ENCODE data around the gene C2orf72. TPM values are rescaled to one million over a fixed set of nuclear protein-coding genes. Genes with fewer than 3 reads are reported as not detected.
A peak's percentile ranks its signal among the peaks of the same experiment; 100 is the strongest.

The C2orf72 gene
- 0.20 and 0.25 TPM in 2 replicates for total RNA-seq (2013; cell fraction: nucleolus; rRNA removed)
- total RNA-seq (2014; rRNA removed) (under 0.01 TPM in 1 of 2 replicates, not detected in the other), total RNA-seq (2014; rRNA removed; fragmentation: Illumina TruSeq; extraction: Trizol) (not detected in 2 replicates), total RNA-seq (2021) (0.08 and 0.18 TPM in 2 replicates), polyA plus RNA-seq (2011; rRNA removed) (0.23 and 0.29 TPM in 2 replicates), polyA plus RNA-seq (2014; fragmentation: Illumina TruSeq; extraction: Trizol) (not detected in 2 replicates), polyA plus RNA-seq (2014; fragmentation: Nextera tagmentation; extraction: Ambion mirVana) (not detected), polyA plus RNA-seq (2014; rRNA removed) (0.03 TPM in 1 of 2 replicates, not detected in the other), polyA plus RNA-seq (2016; fragmentation: Nextera tagmentation; extraction: Ambion mirVana) (not detected), polyA minus RNA-seq (2011; rRNA and poly(A)+ RNA removed) (0.37 and 0.46 TPM in 2 replicates), Bru-seq, nascent RNA (percentile 21 among the genes with signal in this experiment), BruChase-seq, experiment 1, labeled RNA remaining after a 6-hour chase (percentile 12 among the genes with signal in this experiment), BruChase-seq, experiment 2, labeled RNA remaining after a 2-hour chase (percentile 18 among the genes with signal in this experiment)
- polyA plus RNA-seq (2011; ENCODE audit: low read depth), result 0.26 TPM
- 0.22 and 0.81 TPM in 2 replicates for polyA plus RNA-seq (2011; cell fraction: cytosol; rRNA removed)
- 0.53 and 0.73 TPM in 2 replicates for polyA plus RNA-seq (2011; cell fraction: nucleus; rRNA removed)
- 0.32 and 0.48 TPM in 2 replicates for polyA plus RNA-seq (2012)
- polyA minus RNA-seq (2011; cell fraction: cytosol; rRNA and poly(A)+ RNA removed), result 0.94 TPM in 1 of 2 replicates, not detected in the other
- 0.24 TPM in 1 of 2 replicates, not detected in the other for polyA minus RNA-seq (2011; cell fraction: nucleus; rRNA and poly(A)+ RNA removed)
- long read RNA-seq, experiment 1, result 0 reads
- long read RNA-seq, experiment 2, result 0 reads

DNA sequence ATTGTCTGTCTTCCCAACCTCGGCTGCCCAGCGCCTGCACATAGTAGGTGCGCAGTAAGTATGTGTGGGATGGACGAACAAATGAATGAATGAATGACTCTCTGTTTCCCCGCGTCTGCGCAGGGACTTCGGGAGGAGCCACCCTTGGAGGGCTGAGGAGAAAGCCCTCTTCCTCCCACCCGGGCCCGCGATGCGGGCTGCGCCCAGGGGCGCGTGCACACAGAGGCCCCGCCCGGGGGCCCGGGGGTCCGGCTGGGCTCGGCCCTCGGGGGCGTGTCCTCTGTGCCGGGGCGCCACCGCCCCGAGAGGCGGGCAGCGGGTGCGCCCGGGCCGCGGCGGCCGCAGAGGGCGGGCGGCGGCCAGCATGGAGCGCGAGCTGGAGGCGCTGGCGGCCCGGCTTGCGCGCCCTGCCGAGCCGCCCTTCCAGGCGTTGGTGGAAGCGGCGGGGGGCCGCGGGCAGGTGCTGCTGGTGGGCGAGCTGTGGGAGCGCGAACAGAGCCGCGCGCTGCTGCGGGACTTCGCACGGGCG, at the start of gene C2orf72:
TSS of gene C2orf72 (plus strand) at position 322 of the 529 bp plus-strand sequence. CDS start at position 365, 43 bp downstream.
- FAIRE-seq (no peak), ATAC-seq (no peak; the same call in 2 of the 3 replicates), DNase-seq (ENCODE audit: low read depth, low spot score) (no peak)
- peaks cover 12 to 14% of the 10 kb centered on the region in 2 experiments for H3K27me3 ChIP-seq (replicated peaks in 1 of 2; ENCODE audit: control insufficient read depth in 2 of 2, insufficient read depth in 2 of 2, low read length in 1 of 2)
- ChIA-PET POLR2A (no interaction called here), RAD21 (ENCODE audit: unreplicated experiment) (no interaction called here), CTCF (no interaction called here), SMC1A (ENCODE audit: uncharacterized antibody, unreplicated experiment) (no interaction called here)
- WGBS (ENCODE audit: insufficient coverage, insufficient replicate concordance, low lambda C conversion rate, missing lambda C conversion rate), result 11% methylated on average over 36 of the region's 61 CpGs
- H3K27ac ChIP-seq (ENCODE audit: control insufficient read depth, insufficient read depth), result no peak within 1 kb of the TSS
- H4K20me1 ChIP-seq (ENCODE audit: control insufficient read depth, insufficient read depth), result no peaks in the 10 kb centered on the region
- no peaks in the 10 kb centered on the region for H3K9me3 ChIP-seq (replicated peaks; ENCODE audit: control insufficient read depth, insufficient read depth, low read length)
- peak within 1 kb of the TSS; percentile 38; the same call in 1 of the 2 replicates for H3K4me2 ChIP-seq (ENCODE audit: control insufficient read depth, insufficient read depth)
- intact Hi-C loops (cut with micrococcal nuclease; ENCODE audit: unreplicated experiment), result no loop called here
- H3K36me3 ChIP-seq (ENCODE audit: control insufficient read depth in 2 of 2, insufficient read depth in 2 of 2, low read length in 1 of 2), result no peaks in the 10 kb centered on the region
- H3K4me3 ChIP-seq, result peak within 1 kb of the TSS; percentile 22; the same call in 1 of the 2 replicates
- no peaks in the 10 kb centered on the region for H3K79me2 ChIP-seq (ENCODE audit: control insufficient read depth, insufficient read depth, low read length)
- in situ Hi-C loops (cut with MboI), result no loop called here
- H3K9ac ChIP-seq (ENCODE audit: control insufficient read depth, insufficient read depth, low read length), result no peak within 1 kb of the TSS
- no TSS peak for BruUV-seq (replicated peaks)
- H2AFZ ChIP-seq (ENCODE audit: control insufficient read depth, low read depth, low read length), result no peak within 1 kb of the TSS
- TF ChIP-seq, protein P1, sequence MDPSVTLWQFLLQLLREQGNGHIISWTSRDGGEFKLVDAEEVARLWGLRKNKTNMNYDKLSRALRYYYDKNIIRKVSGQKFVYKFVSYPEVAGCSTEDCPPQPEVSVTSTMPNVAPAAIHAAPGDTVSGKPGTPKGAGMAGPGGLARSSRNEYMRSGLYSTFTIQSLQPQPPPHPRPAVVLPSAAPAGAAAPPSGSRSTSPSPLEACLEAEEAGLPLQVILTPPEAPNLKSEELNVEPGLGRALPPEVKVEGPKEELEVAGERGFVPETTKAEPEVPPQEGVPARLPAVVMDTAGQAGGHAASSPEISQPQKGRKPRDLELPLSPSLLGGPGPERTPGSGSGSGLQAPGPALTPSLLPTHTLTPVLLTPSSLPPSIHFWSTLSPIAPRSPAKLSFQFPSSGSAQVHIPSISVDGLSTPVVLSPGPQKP (IDR thresholded peaks at IDR 0.05; ENCODE audit: low read depth, low read length), result no peak
- TF ChIP-seq SUZ12 (IDR thresholded peaks at IDR 0.05; ENCODE audit: unreplicated experiment) (peak; percentile 73), ZNF274 (IDR thresholded peaks at IDR 0.05; ENCODE audit: insufficient read depth, insufficient read length) (no peak), ZNF24 (IDR thresholded peaks at IDR 0.05) (peak; percentile 71), RBBP5 (conservative IDR thresholded peaks at IDR 0.05) (no peak)
- H3K4me1 ChIP-seq (ENCODE audit: control insufficient read depth, insufficient read depth, low read length), result peaks cover 3% of the 10 kb centered on the region; the same call in 1 of the 2 replicates

Measured in GM12878 (cell line).